ENCODE data around the gene KCNJ3.
"Not testable (repeated sequence)": the region's sequence is repeated elsewhere in the genome, so short reads cannot be mapped to it uniquely, and the experiment has no call there.

KCNJ3 gene

GRCh38 chr2:154849482-154849881 lies 151.0 kb downstream of the KCNJ3 start:
- DNase-seq, result no peak

DNA sequence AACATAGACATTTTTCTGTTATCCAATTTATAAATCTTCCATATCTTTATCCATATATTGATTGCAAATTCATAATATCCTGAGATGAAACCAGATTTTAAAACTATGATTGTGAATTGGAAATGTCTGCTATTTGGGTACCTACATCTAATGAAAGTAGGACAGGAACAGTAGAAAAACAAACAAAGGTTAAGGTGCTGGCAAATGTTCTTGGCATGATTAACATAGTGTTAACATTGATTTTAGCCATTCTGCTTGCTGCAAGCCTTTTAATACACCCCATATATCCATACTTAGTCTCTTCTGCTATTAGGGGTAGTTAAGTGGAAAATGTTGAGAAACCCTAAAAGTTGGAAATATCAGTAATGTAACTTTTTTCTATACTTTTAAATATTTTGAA lies 152.0 kb downstream of the KCNJ3 start:
- DNase-seq, result no peak

- no peak for DNase-seq
Observed at GRCh38 chr2:154855138-154855537, 156.6 kb downstream of the KCNJ3 start.

DNA sequence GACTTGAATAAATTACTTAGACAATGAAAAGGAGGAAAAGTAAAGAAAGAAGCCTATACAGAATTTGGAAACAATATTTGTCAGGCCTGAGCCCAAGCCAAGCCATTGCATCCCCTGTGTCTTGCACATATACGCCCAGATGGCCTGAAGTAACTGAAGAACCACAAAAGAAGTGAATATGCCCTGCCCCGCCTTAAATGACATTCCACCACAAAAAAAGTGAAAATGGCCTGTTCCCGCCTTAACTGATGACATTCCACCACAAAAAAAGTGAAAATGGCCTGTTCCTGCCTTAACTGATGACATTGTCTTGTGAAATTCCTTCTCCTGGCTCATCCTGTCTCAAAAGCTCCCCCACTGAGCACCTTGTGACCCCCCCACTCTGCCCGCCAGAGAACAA lies 168.7 kb downstream of the KCNJ3 start:
- DNase-seq, result not testable (repeated sequence)

- DNase-seq, result no peak
Observed at GRCh38 chr2:154875999-154876398, 177.5 kb downstream of the KCNJ3 start.

DNA sequence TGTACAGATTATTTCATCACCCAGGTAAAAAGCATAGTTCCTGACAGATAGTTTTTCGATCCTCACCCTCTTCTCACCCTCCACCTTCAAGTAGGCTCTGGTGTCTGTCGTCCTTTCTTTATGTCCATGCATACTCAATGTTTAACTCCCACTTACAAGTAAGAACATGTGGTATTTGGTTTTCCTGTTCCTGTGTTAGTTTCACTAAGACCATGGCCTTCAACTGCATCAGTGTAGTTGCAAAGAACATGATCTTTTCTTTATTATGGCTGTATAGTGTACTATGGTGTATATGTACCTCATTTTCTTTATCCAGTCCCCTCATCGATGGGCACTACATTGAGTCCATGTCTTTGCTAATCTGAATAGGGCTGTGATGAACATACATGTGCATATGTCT lies 184.2 kb downstream of the KCNJ3 start:
- DNase-seq, result no peak

DNA sequence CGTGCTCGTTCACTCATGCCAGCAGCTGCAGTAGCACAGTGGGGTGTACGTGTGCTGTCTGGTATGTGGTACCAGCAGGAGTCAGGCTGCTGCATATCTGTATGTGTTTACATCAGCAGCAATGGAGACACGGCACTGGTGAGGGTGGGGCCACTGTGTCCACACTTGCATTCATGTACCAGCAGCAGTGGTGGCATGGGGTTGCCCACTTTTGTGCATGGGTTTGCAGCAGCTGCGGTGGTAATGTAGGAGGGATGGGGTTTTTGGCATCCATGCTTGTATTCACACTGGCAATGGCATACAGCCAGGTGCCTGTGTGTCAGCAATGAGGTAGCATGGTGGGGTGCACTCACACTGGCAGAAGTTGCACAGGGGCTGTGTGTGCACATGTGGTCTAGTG lies 187.8 kb downstream of the KCNJ3 start:
- DNase-seq, result no peak

GRCh38 chr2:154898269-154898668 lies 199.8 kb downstream of the KCNJ3 start:
- no peak for DNase-seq

DNA sequence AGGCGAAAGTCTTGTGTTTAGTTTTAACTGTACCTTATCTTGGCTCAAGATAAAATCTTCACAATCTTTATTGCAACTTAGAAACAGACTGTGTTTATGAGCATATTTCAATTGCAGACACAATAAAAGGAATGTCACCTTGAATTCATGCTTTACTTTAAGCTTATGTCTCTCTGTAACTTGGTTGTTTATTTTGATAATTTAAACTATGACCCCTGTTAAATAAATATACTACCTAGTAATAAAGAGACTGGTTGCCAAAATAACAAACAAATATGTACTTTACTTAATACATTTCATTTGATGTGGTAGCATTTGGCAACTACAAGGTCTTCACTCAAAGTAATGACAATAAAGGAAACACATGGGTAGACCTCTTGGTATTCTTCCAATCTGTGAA lies 202.6 kb downstream of the KCNJ3 start:
- no peak for DNase-seq
